ENCODE data around the gene GRM4.

The GRM4 gene

GRCh38 chr6:33992191-33992590 lies 153.7 kb downstream of the GRM4 start:
- DNase-seq, result no peak

- DNase-seq, result no peak
Observed at GRCh38 chr6:33991610-33992009, 154.3 kb downstream of the GRM4 start.

GRCh38 chr6:33990061-33990541 lies 155.8 kb downstream of the GRM4 start:
- no peak for DNase-seq

GRCh38 chr6:33989016-33989854 lies 156.7 kb downstream of the GRM4 start:
- DNase-seq, result no peak

GRCh38 chr6:33988121-33989015 lies 157.5 kb downstream of the GRM4 start:
- no peak for DNase-seq

- no peak for DNase-seq
Observed at GRCh38 chr6:33987531-33988021, 158.3 kb downstream of the GRM4 start.

- DNase-seq, result no peak
Observed at GRCh38 chr6:33985947-33986346, 159.9 kb downstream of the GRM4 start.

- no peak for DNase-seq
Observed at GRCh38 chr6:33985313-33985751, 160.6 kb downstream of the GRM4 start.

- DNase-seq, result no peak
Observed at GRCh38 chr6:33984466-33985312, 161.2 kb downstream of the GRM4 start.

GRCh38 chr6:33983721-33984465 lies 162.0 kb downstream of the GRM4 start:
- DNase-seq, result no peak

GRCh38 chr6:33983109-33983716 lies 162.7 kb downstream of the GRM4 start:
- no peak for DNase-seq

GRCh38 chr6:33981861-33982260 lies 164.0 kb downstream of the GRM4 start:
- DNase-seq, result no peak

- DNase-seq, result no peak
Observed at GRCh38 chr6:33981421-33981820, 164.5 kb downstream of the GRM4 start.

- DNase-seq, result no peak
Observed at GRCh38 chr6:33980176-33981175, 165.4 kb downstream of the GRM4 start.

GRCh38 chr6:33979750-33980149 lies 166.1 kb downstream of the GRM4 start:
- DNase-seq, result no peak

GRCh38 chr6:33978412-33979150 lies 167.3 kb downstream of the GRM4 start:
- DNase-seq, result no peak

GRCh38 chr6:33977606-33978411 lies 168.1 kb downstream of the GRM4 start:
- no peak for DNase-seq
